ENCODE measurements around the gene LRMDA.

The LRMDA gene

GRCh38 chr10:75995041-75995430, 563.6 kb downstream of the LRMDA start:
- no peak for TF ChIP-seq CTCF (IDR thresholded peaks at IDR 0.05; ENCODE audit: insufficient read depth, low read depth, low read length, missing control alignments)
- no peak for DNase-seq (ENCODE audit: low read depth)
- H3K4me3 ChIP-seq (ENCODE audit: low read depth, low read length), result no peak overlapping the region

DNA sequence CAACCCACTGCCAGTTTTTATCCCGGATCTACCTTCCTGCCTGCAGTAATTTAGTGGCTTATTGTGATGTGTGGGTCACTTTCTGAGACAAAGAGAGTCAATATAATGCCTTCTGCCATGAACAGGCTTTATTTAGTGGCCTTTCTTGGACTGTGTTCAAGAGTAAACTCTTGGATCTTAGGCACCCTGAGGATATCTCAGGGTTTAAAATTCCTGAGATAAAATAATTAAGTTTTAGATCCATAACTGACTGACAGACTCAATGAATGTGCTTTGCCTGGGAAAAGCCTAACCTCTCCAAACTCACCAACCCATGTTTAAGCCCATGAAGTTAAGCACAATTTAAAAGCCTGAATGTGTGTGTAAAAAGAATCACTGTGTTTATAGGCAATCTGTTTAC, 564.3 kb downstream of the LRMDA start:
- no peak overlapping the region for H3K4me3 ChIP-seq (ENCODE audit: low read depth, low read length)
- TF ChIP-seq CTCF (IDR thresholded peaks at IDR 0.05; ENCODE audit: insufficient read depth, low read depth, low read length, missing control alignments), result no peak
- DNase-seq (ENCODE audit: low read depth), result no peak

DNA sequence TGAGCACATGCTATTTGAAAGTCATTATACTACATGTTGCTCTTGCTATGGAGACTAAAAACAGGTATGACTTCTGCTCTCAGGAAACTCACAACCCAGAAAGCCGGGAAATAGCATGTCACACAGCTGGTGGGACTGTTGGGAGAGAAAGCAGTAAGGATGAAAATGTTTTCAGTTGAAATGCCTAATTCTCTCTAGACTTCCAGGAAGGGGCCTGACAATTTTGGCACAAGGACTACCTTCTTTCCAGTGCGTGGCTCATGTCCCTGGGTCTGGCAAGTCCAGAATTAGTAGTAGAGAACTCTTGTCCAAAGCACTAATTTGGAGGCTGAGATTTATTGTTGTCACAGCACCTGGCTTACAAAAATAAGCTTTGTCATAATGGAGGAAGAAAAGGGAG, 567.6 kb downstream of the LRMDA start:
- no peak for DNase-seq (ENCODE audit: low read depth)
- no peak for TF ChIP-seq CTCF (IDR thresholded peaks at IDR 0.05; ENCODE audit: insufficient read depth, low read depth, low read length, missing control alignments)
- H3K4me3 ChIP-seq (ENCODE audit: low read depth, low read length), result no peak overlapping the region

GRCh38 chr10:75999515-76000209, 568.2 kb downstream of the LRMDA start:
- TF ChIP-seq CTCF (IDR thresholded peaks at IDR 0.05; ENCODE audit: insufficient read depth, low read depth, low read length, missing control alignments), result no peak
- no peak overlapping the region for H3K4me3 ChIP-seq (ENCODE audit: low read depth, low read length)
- DNase-seq (ENCODE audit: low read depth), result no peak

- no peak overlapping the region for H3K4me3 ChIP-seq (ENCODE audit: low read depth, low read length)
- no peak for DNase-seq (ENCODE audit: low read depth)
- TF ChIP-seq CTCF (IDR thresholded peaks at IDR 0.05; ENCODE audit: insufficient read depth, low read depth, low read length, missing control alignments), result no peak
These were observed 569.1 kb downstream of the LRMDA start for GRCh38 chr10:76000550-76000949.

- no peak for TF ChIP-seq CTCF (IDR thresholded peaks at IDR 0.05; ENCODE audit: insufficient read depth, low read depth, low read length, missing control alignments)
- no peak overlapping the region for H3K4me3 ChIP-seq (ENCODE audit: low read depth, low read length)
- no peak for DNase-seq (ENCODE audit: low read depth)
These were observed 569.6 kb downstream of the LRMDA start for GRCh38 chr10:76001019-76001418.

DNA sequence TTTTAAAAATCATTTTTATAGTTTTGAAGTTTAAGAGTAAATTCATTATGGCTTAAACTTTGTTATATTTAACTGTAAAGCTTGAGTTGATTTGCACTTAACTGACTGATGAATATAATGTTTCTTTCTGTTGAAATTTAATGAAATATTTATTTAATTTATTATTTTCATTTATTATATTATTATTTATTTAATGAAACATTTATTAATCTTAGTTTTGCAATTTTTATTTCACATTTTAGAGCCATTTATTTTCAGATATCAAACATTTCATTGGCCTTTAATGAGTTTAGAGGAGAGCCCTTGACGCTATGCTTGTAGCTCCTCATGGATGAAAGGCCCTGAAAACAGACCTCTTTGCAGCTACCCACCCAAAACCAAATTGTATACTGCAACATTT, 570.0 kb downstream of the LRMDA start:
- H3K4me3 ChIP-seq (ENCODE audit: low read depth, low read length), result no peak overlapping the region
- DNase-seq (ENCODE audit: low read depth), result no peak
- TF ChIP-seq CTCF (IDR thresholded peaks at IDR 0.05; ENCODE audit: insufficient read depth, low read depth, low read length, missing control alignments), result no peak
